Activated T-helper 1 cell treated with anti-CD3 and anti-CD28 coated beads, Interleukin-12 subunit alpha, Interleukin-12 subunit beta, Interleukin-2, Interleukin-4 antibody, amounts not matched to agents 30 ng/mL and 10 ng/mL and 1 ng/mL, durations not matched to agents 14 hours and 24 hours and 36 hours (primary cell): ENCODE results near the gene IGSF23. TPM values are rescaled to one million over a fixed set of nuclear protein-coding genes. Genes with fewer than 3 reads are reported as not detected.

ENCODE experiments used
- total RNA-seq: library from RNA; stranded (reverse); gene quantifications from 2 replicates; pipeline ENCODE4 v1.2.3, GENCODE V29; 2022

Gene IGSF23
- total RNA-seq, 1 donor from 2014 or later: not detected

Other genes with a start within 250 kb of the IGSF23 start
- 0.07 TPM in 1 of 2 replicates, not detected in the other for gene ZNF285, start 212.0 kb upstream of the IGSF23 start, total RNA-seq
- 0.08 TPM in 1 of 2 replicates, not detected in the other for gene ZNF229, start 165.1 kb upstream of the IGSF23 start, total RNA-seq
- 8.8 and 10.1 TPM in 2 replicates for gene ZNF180, start 113.0 kb upstream of the IGSF23 start, total RNA-seq
- gene CEACAM20, start 83.9 kb upstream of the IGSF23 start, total RNA-seq: not detected in 2 replicates
- 19.3 and 20.6 TPM in 2 replicates for gene PVR, start 30.3 kb downstream of the IGSF23 start, total RNA-seq
- 1.1 and 1.3 TPM in 2 replicates for gene CEACAM19, start 57.9 kb downstream of the IGSF23 start, total RNA-seq
- not detected in 2 replicates for gene CEACAM16, start 85.6 kb downstream of the IGSF23 start, total RNA-seq
- gene BCL3, start 135.1 kb downstream of the IGSF23 start, total RNA-seq: 67.2 and 74.6 TPM in 2 replicates
- gene CBLC, start 164.3 kb downstream of the IGSF23 start, total RNA-seq: not detected in 2 replicates
- gene BCAM, start 195.5 kb downstream of the IGSF23 start, total RNA-seq: not detected in 2 replicates
- gene NECTIN2, start 232.7 kb downstream of the IGSF23 start, total RNA-seq: 0.08 and 0.39 TPM in 2 replicates